Left lung (tissue), 10 donors: Measurements from ENCODE around the gene ALDH4A1. TPM values are rescaled to one million over a fixed set of nuclear protein-coding genes. Genes with fewer than 3 reads are reported as not detected.

Experiments
- ATAC-seq: fragments of 200-7000 bp; cut with Tn5 transposase; one replicate; pipeline ENCODE4 v1.9.1; 2020; ENCODE audit warnings: moderate library complexity
- DNase-seq, 4 donors: peaks; one replicate each; pipeline ENCODE4 v3.0.0-alpha.2; 2013 to 2020
- H3K27ac ChIP-seq, 2 donors: fragments of 200-600 bp; sonication (generic) in 1 of 2; one replicate each; pipeline versions ENCODE4 v1.5.0 to v1.8.0; 2020 to 2021
- H3K27me3 ChIP-seq, 2 donors: fragments of 200-600 bp; sonication (generic) in 1 of 2; one replicate each; pipeline versions ENCODE4 v1.5.0 to v1.8.0; 2020 to 2021
- H3K36me3 ChIP-seq, 2 donors: fragments of 200-600 bp; sonication (generic) in 1 of 2; one replicate each; pipeline versions ENCODE4 v1.5.0 to v1.8.0; 2020 to 2021
- H3K4me1 ChIP-seq, 2 donors: fragments of 200-600 bp; one replicate each; pipeline ENCODE4 v1.8.0; 2021
- H3K4me3 ChIP-seq, 2 donors: fragments of 200-600 bp; sonication (generic) in 1 of 2; one replicate each; pipeline versions ENCODE4 v1.5.0 to v1.8.0; 2020 to 2021; ENCODE audit warnings: mild to moderate bottlenecking in 1 of 2
- H3K9me3 ChIP-seq, 2 donors: fragments of 200-600 bp; sonication (generic) in 1 of 2; one replicate each; pipeline versions ENCODE4 v1.5.0 to v1.8.0; 2020 to 2021
- intact Hi-C, 2 donors: fragments of 100-400 bp; cut with DNase I; formaldehyde crosslinking; loops; one replicate each; pipeline versions ENCODE4 v1.11.2 to v1.14.2; 2022
- polyA plus RNA-seq, 6 donors: library from polyadenylated mRNA; unstranded; fragments of 120-200 nt; gene quantifications; one replicate each; pipeline ENCODE4 v1.2.1, GENCODE V29; 2013; ENCODE audit not compliant: insufficient read length in 6 of 6
- total RNA-seq, 2 donors: library from RNA; stranded (reverse); fragmentation: NEBNext Ultra II Directional; extraction: Animal tissue kit (Norgen Biotek cat#: 25700); gene quantifications; one replicate each; pipeline ENCODE4 v1.2.1, GENCODE V29; 2021
- TF ChIP-seq, protein P1 (sequence below), 2 donors: fragments of 200-600 bp; sonication (generic) in 1 of 2; IDR thresholded peaks; one replicate each; pipeline versions ENCODE4 v1.5.0 to v1.8.0; 2021; ENCODE audit warnings: antibody characterized with exemption in 2 of 2
- donor health status: DM: no; HTN: yes; CAD: no.
- donor health status: DM: no; HTN: no; CAD: no.

The ALDH4A1 gene
- total and polyA plus RNA-seq, 8 donors: 11.3 to 21.1 (median 19.4) TPM

DNA sequence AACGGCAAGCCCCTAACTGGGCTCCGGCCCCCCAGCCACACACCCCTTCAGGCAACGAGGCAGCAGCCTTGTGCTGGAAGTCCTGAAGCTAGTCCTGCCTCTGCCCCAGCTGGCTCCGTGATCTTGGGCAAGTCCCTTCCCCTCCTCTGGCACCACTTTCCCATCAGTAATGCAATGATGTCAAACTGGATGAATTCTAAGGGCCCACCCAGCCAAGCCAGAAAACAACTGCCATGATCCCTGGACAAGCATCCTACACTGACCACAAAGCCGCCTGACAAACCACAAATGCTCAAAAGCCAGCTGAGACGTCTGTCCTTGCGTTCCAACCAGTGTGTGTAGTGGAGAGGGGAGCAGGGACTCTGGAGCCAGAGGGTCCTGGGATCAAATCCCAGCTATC lies 27.3 kb upstream of the ALDH4A1 start:
- Histone ChIP-seq H3K4me3 (no peak overlapping the region), H3K27ac (no peak overlapping the region)
- ATAC-seq: no peak

DNA sequence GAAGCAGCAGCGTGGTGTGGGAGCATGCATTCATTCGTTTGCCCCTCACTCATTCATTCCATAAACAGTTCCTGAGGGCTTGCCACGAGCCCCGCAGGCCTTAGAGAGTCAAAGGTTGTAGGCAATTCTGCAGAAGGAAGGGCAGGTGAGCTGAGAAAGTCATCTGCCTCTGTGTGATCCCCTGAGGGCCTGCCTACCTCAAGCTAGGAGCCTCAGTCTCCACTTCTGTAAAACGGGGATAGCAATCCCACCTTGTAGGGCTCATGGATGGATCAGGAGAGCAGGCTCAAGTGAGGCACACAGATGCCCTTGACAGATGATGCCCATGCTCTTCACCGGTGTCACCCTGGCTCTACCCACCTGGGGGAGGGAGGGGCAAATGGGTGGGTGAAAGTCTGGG lies 26.6 kb upstream of the ALDH4A1 start:
- peaks cover 39 to 60% of the 10 kb centered on the region in 2 donors for H3K4me1 ChIP-seq
- DNase-seq (no peak), ATAC-seq (no peak)
- H3K27me3 ChIP-seq: no peaks in the 10 kb centered on the region
- H3K27ac ChIP-seq: no peak overlapping the region
- no peaks in the 10 kb centered on the region for H3K36me3 ChIP-seq
- TF ChIP-seq, protein P1, sequence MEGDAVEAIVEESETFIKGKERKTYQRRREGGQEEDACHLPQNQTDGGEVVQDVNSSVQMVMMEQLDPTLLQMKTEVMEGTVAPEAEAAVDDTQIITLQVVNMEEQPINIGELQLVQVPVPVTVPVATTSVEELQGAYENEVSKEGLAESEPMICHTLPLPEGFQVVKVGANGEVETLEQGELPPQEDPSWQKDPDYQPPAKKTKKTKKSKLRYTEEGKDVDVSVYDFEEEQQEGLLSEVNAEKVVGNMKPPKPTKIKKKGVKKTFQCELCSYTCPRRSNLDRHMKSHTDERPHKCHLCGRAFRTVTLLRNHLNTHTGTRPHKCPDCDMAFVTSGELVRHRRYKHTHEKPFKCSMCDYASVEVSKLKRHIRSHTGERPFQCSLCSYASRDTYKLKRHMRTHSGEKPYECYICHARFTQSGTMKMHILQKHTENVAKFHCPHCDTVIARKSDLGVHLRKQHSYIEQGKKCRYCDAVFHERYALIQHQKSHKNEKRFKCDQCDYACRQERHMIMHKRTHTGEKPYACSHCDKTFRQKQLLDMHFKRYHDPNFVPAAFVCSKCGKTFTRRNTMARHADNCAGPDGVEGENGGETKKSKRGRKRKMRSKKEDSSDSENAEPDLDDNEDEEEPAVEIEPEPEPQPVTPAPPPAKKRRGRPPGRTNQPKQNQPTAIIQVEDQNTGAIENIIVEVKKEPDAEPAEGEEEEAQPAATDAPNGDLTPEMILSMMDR (IDR thresholded peaks at IDR 0.05): no peak
- no peaks in the 10 kb centered on the region for H3K9me3 ChIP-seq
- intact Hi-C loops: no loop called here
- H3K4me3 ChIP-seq: no peak overlapping the region

More for the DNA sequence above, 27.3 kb upstream of the ALDH4A1 start:
- intact Hi-C loops: no loop called here
- DNase-seq: no peak
- Histone ChIP-seq H3K9me3 (no peaks in the 10 kb centered on the region), H3K4me1 (peaks cover 32 to 53% of the 10 kb centered on the region in 2 donors), H3K27me3 (no peaks in the 10 kb centered on the region), H3K36me3 (no peaks in the 10 kb centered on the region)
- TF ChIP-seq, protein P1 (IDR thresholded peaks at IDR 0.05): no peak

DNA sequence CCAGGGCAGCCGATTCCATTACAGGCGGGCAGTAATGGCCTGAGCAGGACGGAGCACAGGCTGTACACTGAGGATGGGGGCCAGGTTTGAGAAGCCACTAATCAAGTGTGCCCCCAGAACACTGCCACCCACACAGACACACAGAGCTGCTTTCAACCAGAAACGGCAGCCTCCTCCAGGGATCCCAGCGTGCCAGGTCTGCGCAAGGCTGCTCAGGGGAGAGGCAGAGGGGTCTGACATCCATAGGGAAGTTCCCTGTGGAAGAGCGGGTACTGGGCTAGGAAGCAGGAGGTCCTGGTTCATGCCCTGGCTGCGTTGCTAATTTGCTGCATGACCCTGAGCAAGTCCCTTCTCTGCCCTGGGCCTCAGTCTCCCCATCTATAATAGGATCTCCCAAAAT lies 26.1 kb upstream of the ALDH4A1 start:
- H3K4me1 ChIP-seq: peaks cover 45 to 64% of the 10 kb centered on the region in 2 donors
- DNase-seq: no peak
- TF ChIP-seq, protein P1 (IDR thresholded peaks at IDR 0.05): no peak
- no peaks in the 10 kb centered on the region for H3K36me3 ChIP-seq
- intact Hi-C loops: no loop called here
- H3K4me3 ChIP-seq: no peak overlapping the region
- peak overlapping the region in 1 of 2 donors; percentile 92 for H3K27ac ChIP-seq
- H3K9me3 ChIP-seq: no peaks in the 10 kb centered on the region
- no peak for ATAC-seq
- no peaks in the 10 kb centered on the region for H3K27me3 ChIP-seq

DNA sequence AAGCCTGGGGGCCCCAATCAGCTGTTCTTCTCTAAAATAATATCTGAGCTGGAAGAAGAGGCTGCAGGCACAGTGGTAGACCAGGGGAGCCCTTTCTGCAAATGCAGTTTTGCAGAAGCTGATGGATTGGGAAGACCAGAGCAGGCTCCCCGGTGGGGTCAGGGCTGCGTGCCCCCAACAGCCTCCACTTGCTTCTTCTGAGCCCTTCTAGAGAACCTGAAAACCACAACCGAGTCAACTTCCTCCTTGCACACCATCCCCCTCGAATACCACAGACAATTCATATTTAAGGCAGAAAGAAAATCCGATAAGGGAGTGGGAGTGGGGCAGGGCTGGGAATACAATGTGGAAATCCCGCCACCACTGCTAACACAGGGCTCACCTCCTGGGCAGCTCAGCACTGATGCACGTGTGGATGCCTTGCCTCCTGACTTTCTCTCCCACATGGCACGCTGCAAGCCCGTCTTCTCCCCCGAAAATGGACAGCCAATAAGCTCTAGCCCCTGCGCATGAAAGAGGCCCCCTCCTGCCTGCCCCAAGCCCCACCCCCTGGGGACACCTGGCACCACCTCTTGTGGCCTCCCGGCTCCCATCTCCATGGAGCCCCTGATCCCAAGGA lies 25.4 kb upstream of the ALDH4A1 start:
- Histone ChIP-seq H3K4me1 (peaks cover 50 to 65% of the 10 kb centered on the region in 2 donors), H3K27ac (peak overlapping the region; percentile 81 to 92), H3K9me3 (no peaks in the 10 kb centered on the region), H3K27me3 (no peaks in the 10 kb centered on the region), H3K4me3 (no peak overlapping the region), H3K36me3 (no peaks in the 10 kb centered on the region)
- intact Hi-C loops: no loop called here
- ATAC-seq (no peak), DNase-seq (no peak)
- TF ChIP-seq, protein P1 (IDR thresholded peaks at IDR 0.05): no peak

DNA sequence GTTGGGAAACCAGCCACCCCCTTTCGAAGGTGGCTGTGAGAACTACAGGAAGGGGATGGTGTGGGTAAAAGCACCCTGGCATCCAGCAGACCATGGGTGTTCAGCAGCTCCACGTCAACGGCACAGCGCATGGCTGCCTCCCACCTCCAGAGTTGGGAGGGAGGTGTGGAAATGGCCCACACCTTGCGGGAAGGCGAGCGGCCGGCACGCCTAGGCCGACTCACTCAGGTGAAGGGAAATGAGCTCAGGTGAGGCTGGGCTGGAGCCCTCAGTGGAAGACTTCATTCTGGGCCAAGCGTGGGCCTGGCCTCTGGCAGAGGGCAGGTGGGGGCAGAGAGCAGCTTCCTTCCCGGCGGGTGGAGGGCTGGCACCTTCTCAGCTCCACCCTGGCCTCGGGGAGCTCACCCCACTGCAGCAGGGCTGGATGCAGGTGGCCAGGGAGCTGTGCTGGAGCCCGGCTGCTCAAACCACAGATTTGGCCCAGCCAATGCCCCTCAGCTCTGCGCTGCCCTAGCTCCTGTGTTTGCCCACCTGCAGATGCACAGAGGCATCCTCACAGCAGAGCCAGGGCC lies 24.8 kb upstream of the ALDH4A1 start:
- intact Hi-C loops: no loop called here
- Histone ChIP-seq H3K27me3 (no peaks in the 10 kb centered on the region), H3K36me3 (no peaks in the 10 kb centered on the region), H3K27ac (peak overlapping the region; percentile 81 to 92), H3K9me3 (no peaks in the 10 kb centered on the region), H3K4me1 (peaks cover 55 to 67% of the 10 kb centered on the region in 2 donors), H3K4me3 (peak overlapping the region in 1 of 2 donors; percentile 12)
- TF ChIP-seq, protein P1 (IDR thresholded peaks at IDR 0.05): no peak
- ATAC-seq (peak; percentile 2), DNase-seq (no peak)
